Colonic mucosa (tissue), 4 donors: ENCODE data around the gene RBM14. TPM values are rescaled to one million over a fixed set of nuclear protein-coding genes. Genes with fewer than 3 reads are reported as not detected.

Experiments used
- DNase-seq: peaks from one replicate; pipeline ENCODE4 v3.0.0-alpha.2; 2020
- H3K27ac ChIP-seq: fragments of 200-600 bp; one replicate; pipeline ENCODE4 v1.8.0; 2021
- H3K27me3 ChIP-seq: fragments of 200-600 bp; one replicate; pipeline ENCODE4 v1.8.0; 2021
- H3K36me3 ChIP-seq: fragments of 200-600 bp; one replicate; pipeline ENCODE4 v1.8.0; 2021
- H3K4me1 ChIP-seq: fragments of 200-600 bp; one replicate; pipeline ENCODE4 v1.8.0; 2021; ENCODE audit warnings: mild to moderate bottlenecking
- H3K4me3 ChIP-seq: fragments of 200-600 bp; one replicate; pipeline ENCODE4 v1.8.0; 2021
- H3K9ac ChIP-seq, 2 donors: one replicate each; pipeline ENCODE4 v1.7.0; 2013; ENCODE audit warnings: control low read depth in 2 of 2, low read depth in 2 of 2, low read length in 2 of 2
- H3K9me3 ChIP-seq: fragments of 200-600 bp; one replicate; pipeline ENCODE4 v1.8.0; 2021
- intact Hi-C: fragments of 100-400 bp; cut with DNase I; formaldehyde crosslinking; loops from one replicate; pipeline ENCODE4 v1.14.1; 2022
- total RNA-seq, 2 donors: library from RNA; stranded (reverse); fragmentation: NEBNext Ultra II Directional in 1 of 2; extraction: Animal tissue kit (Norgen Biotek cat#: 25700) in 1 of 2; gene quantifications; one replicate each; pipeline ENCODE4 v1.2.1, GENCODE V29; 2021
- TF ChIP-seq, protein P1 (sequence below): fragments of 200-600 bp; IDR thresholded peaks from one replicate; pipeline ENCODE4 v1.8.0; 2022; ENCODE audit warnings: antibody characterized with exemption, mild to moderate bottlenecking
- donor health status: healthy.
- donor health status: DM: no; HTN: no; CAD: no.
- donor health status: DM: no; HTN: no; CAD: no.

The RBM14 gene
- total RNA-seq, 2 donors from 2014 or later: 36.4 to 110 TPM

DNA sequence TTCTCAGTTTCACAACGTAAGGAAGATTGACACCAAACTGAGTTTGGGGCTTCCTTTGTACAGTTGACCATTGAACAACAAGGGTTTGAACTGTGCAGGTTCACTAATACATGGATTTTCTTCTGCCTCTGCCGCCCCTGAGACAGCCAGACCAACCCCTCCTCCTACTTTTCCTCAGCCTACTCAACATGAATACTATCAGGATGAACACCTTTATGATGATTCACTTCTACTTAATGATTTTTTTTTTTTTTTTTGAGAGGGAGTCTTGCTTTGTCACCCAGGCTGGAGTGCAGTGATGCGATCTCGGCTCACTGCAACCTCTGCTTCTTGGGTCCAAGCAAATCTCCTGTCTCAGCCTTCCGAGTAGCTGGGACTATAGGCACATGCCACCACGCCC lies 36.7 kb downstream of the RBM14 start:
- Histone ChIP-seq H3K9ac (no peak overlapping the region), H3K27me3 (no peaks in the 10 kb centered on the region), H3K36me3 (no peaks in the 10 kb centered on the region), H3K4me3 (no peak overlapping the region), H3K27ac (no peak overlapping the region), H3K4me1 (no peaks in the 10 kb centered on the region), H3K9me3 (no peaks in the 10 kb centered on the region)
- TF ChIP-seq, protein P1, sequence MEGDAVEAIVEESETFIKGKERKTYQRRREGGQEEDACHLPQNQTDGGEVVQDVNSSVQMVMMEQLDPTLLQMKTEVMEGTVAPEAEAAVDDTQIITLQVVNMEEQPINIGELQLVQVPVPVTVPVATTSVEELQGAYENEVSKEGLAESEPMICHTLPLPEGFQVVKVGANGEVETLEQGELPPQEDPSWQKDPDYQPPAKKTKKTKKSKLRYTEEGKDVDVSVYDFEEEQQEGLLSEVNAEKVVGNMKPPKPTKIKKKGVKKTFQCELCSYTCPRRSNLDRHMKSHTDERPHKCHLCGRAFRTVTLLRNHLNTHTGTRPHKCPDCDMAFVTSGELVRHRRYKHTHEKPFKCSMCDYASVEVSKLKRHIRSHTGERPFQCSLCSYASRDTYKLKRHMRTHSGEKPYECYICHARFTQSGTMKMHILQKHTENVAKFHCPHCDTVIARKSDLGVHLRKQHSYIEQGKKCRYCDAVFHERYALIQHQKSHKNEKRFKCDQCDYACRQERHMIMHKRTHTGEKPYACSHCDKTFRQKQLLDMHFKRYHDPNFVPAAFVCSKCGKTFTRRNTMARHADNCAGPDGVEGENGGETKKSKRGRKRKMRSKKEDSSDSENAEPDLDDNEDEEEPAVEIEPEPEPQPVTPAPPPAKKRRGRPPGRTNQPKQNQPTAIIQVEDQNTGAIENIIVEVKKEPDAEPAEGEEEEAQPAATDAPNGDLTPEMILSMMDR: no peak
- DNase-seq: no peak
- intact Hi-C loops: no loop called here

DNA sequence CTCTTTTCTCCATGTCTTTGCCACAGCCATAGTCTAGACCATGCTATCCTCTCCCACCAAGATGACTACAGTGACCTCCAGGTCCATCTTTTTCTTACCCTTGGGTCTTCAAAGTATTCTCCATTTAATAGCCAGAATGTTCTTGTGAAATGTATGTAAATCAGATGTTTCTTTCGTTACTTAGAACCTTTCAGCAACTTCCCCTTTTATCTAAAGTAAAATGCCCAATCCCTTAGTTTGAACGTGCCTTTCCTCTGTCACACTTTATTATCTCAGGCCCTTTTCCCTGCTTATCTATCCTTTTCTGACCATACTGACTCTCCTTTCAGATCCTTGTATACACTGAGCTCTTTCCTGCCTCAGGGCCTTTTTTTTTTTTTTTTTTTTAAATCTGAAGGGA lies 43.3 kb downstream of the RBM14 start:
- TF ChIP-seq, protein P1: no peak
- no peak for DNase-seq
- no peaks in the 10 kb centered on the region for H3K4me1 ChIP-seq
- no peaks in the 10 kb centered on the region for H3K27me3 ChIP-seq
- H3K9ac ChIP-seq: no peak overlapping the region
- H3K9me3 ChIP-seq: no peaks in the 10 kb centered on the region
- intact Hi-C loops: no loop called here
- no peak overlapping the region for H3K27ac ChIP-seq
- H3K36me3 ChIP-seq: no peaks in the 10 kb centered on the region
- no peak overlapping the region for H3K4me3 ChIP-seq

DNA sequence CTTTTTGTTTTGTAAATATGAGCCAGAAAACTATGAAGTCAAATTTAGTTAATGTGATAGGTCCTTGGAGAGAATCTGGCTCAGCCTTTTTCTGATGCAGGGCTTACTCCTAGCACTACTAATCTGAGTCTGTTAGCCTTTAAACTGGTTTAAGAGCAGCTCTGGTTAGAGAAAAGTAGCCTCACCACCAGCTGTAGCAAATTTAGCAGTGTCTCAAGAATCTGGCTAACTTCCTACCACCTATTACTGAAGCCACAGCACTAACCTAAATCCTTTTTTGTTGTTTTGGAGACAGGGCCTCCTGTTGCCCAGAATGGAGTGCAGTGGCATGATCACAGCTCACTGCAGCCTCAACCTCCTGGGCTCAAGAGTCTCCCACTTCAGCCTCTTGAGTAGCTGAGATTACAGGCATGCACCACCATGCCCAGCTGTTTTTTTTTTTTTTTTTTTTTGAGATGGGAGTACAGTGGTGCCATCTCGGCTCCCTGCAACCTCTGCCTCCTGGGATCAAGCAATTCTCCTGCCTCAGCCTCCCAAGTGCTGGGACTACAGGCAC lies 47.4 kb downstream of the RBM14 start:
- Histone ChIP-seq H3K27ac (no peak overlapping the region), H3K4me1 (no peaks in the 10 kb centered on the region), H3K27me3 (no peaks in the 10 kb centered on the region), H3K4me3 (no peak overlapping the region), H3K9me3 (no peaks in the 10 kb centered on the region), H3K36me3 (peaks cover 10% of the 10 kb centered on the region), H3K9ac (no peak overlapping the region)
- DNase-seq: no peak
- TF ChIP-seq, protein P1: no peak
- intact Hi-C loops: no loop called here

DNA sequence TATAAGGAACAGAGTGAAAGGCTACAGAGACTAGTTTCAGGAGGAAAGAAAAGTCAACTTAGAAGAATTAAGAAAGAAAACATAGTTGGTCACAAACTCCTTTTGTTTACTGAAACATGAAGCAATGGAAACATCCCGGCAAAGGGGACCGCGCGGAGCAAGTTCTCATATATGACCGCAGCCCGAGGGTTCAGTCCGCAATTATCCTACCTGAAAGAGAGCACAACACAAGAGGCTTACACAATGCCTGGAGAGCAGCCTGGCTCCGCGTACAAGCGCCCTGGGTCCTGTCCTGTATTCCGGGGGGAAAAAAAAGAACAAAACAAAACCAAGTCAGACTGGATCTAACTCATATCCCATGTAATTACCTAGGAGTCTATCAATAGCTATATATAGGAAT lies 48.9 kb downstream of the RBM14 start:
- H3K9ac ChIP-seq: no peak overlapping the region
- TF ChIP-seq, protein P1: no peak
- H3K27me3 ChIP-seq: no peaks in the 10 kb centered on the region
- DNase-seq: no peak
- H3K36me3 ChIP-seq: peaks cover 10% of the 10 kb centered on the region
- intact Hi-C loops: no loop called here
- H3K4me3 ChIP-seq: no peak overlapping the region
- H3K27ac ChIP-seq: no peak overlapping the region
- H3K4me1 ChIP-seq: no peaks in the 10 kb centered on the region
- no peaks in the 10 kb centered on the region for H3K9me3 ChIP-seq

DNA sequence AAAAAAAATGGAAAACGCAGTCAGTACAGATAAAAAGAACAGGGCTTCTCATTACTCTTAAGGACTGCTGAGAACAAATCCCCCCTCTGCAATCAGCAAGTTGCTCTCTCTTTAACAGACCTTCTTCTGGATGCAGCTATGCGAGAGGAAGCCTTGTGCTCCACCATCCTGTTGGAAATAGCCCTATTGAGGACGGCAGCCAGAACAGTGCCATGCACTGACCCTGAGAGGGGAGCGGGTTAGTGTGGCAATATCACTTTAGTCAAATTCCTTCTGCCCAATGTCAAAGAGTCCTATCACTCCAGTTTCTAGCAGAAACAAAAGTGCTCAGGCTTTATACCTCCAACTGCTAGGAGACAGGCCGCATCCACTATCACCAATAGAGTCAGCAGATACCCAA lies 54.4 kb downstream of the RBM14 start:
- H3K9ac ChIP-seq: no peak overlapping the region
- DNase-seq: no peak
- TF ChIP-seq, protein P1: no peak
- H3K27me3 ChIP-seq: no peaks in the 10 kb centered on the region
- no peak overlapping the region for H3K27ac ChIP-seq
- no peaks in the 10 kb centered on the region for H3K9me3 ChIP-seq
- no peak overlapping the region for H3K4me3 ChIP-seq
- peaks cover 10% of the 10 kb centered on the region for H3K36me3 ChIP-seq
- intact Hi-C loops: no loop called here
- no peaks in the 10 kb centered on the region for H3K4me1 ChIP-seq
